SU-DHL-6 (cell line): Measurements from ENCODE around the gene SP9.

Experiments used
- EZH2phosphoT487 ChIP-seq: fragments of 200-600 bp; sonication (generic), shearing (Covaris generic); conservative IDR thresholded peaks from 2 replicates; pipeline ENCODE4 v1.6.1; 2018; ENCODE audit warnings: mild to moderate bottlenecking, antibody characterized with exemption, low read length, moderate library complexity, mixed read lengths
- TF ChIP-seq, protein P1 (sequence below): fragments of 200-600 bp; sonication (generic); IDR thresholded peaks from one replicate; pipeline ENCODE4 v1.5.1; 2017; ENCODE audit warnings: antibody characterized with exemption, mild to moderate bottlenecking, low read length, moderate library complexity; ENCODE audit not compliant: insufficient read depth, poor library complexity, severe bottlenecking

DNA sequence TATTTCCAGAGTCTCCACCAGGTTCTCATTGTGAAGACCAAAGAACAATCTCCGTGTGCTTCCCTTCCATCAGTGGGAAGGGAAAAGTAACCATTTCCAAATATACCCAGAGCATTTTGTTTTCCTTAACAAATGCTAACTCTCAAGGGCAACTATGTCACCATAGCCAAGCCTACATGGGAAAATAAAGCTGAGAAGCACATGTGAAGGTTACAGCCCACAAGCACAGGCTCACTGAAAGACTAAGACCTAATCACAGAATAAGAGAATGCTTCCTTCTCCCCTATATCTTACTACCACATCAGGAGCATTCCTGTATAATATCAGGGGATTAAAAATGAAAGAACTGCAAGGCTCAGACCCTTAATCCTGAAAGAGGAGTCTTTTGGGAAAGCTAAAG lies 28.2 kb downstream of the SP9 start:
- TF ChIP-seq, protein P1, sequence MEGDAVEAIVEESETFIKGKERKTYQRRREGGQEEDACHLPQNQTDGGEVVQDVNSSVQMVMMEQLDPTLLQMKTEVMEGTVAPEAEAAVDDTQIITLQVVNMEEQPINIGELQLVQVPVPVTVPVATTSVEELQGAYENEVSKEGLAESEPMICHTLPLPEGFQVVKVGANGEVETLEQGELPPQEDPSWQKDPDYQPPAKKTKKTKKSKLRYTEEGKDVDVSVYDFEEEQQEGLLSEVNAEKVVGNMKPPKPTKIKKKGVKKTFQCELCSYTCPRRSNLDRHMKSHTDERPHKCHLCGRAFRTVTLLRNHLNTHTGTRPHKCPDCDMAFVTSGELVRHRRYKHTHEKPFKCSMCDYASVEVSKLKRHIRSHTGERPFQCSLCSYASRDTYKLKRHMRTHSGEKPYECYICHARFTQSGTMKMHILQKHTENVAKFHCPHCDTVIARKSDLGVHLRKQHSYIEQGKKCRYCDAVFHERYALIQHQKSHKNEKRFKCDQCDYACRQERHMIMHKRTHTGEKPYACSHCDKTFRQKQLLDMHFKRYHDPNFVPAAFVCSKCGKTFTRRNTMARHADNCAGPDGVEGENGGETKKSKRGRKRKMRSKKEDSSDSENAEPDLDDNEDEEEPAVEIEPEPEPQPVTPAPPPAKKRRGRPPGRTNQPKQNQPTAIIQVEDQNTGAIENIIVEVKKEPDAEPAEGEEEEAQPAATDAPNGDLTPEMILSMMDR: no peak
- no peak for TF ChIP-seq EZH2phosphoT487
